DMS 273 (cell line): ENCODE results near the gene SCO1.
"Not testable (repeated sequence)": the region's sequence is repeated elsewhere in the genome, so short reads cannot be mapped to it uniquely, and the experiment has no call there.

Experiments
- DNase-seq: peaks from one replicate; lab custom pipeline; 2025; ENCODE audit not compliant: unreplicated experiment; lab: John Stamatoyannopoulos, UW

Gene SCO1

DNA sequence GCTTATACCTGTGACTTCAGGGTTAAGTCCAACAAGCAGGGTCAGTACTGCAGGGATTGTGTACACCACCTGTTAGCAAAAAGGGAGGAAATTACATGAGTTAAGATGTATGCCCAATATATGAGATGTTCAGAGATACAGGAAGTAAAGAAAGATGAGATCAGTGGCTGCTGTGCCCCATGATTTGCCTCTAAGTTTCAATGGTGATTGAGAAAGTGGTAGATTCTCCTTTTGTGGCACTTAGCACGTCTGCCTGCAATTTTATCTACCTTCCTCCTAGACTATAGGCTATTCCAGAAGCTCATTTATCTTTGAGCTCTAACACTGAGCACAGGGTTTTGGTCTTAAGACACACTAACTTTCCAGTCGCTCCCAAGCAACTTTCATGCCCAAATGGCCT lies 28.9 kb upstream of the SCO1 start:
- DNase-seq = no peak

DNA sequence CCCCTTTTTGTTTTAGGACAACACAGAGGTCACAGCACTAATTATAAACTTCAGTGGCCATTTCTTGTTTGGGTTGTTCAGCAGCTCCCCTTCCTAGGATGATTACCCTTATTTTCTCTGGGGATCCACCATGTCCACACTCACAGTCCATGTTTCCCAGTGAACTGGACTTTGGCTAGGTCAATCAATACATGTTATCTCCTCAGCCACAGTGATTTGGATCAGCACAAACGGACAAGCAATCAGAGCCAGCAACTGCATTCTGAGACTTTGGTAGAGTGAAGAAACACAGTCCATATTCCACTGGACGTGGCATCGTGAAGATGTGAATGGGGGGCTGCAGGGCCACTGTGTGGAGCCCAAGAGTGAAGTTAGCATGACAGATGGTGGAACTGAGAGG lies 27.9 kb upstream of the SCO1 start:
- no peak for DNase-seq

DNA sequence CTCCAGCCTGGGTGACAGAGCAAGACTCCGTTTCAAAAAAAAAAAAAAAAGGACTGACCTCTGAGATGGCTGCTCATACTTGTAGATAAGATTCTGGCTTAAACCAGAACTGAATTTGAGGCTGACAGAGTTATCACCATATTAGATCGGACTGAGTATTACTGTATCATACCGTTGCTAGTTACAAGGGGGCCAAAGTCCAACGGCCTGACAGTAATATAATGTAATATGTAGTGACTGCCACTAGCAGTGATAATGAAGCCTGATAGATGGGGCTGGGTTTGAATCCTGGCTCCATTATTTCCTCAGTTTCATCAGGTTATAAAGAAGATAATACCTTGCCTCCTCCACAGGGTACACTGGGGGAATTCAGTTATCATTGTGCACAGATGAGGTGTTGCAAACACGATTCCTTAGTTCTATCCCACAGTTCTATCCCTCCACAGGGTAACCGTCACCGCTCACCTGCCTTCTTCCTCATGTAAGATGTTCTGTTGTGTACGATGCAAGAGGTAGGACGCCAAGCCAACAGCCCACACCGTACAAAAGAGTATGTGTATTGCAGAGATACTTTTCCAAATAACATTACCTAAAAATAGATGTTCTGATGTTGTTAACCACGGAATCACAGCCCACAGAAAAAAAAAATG lies 27.3 kb upstream of the SCO1 start:
- DNase-seq = no peak

DNA sequence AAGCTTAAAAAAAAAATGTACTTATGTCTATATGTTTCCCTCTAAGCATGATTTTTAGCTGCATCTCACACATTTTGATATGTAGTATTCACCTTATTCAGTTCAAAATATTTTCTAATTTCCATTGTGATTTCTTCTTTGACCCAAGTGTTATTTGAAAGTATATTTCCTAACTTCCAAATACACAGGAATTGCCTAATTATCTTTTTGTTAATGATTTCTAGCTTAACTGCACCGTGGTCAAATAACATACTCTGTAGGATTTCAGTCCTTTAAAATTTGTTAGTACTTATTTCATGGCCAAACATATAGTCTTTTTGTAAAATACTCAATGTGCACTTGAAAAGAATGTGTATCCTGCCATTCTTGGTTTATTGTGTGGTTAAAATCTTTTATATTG lies 21.2 kb upstream of the SCO1 start:
- DNase-seq = no peak

DNA sequence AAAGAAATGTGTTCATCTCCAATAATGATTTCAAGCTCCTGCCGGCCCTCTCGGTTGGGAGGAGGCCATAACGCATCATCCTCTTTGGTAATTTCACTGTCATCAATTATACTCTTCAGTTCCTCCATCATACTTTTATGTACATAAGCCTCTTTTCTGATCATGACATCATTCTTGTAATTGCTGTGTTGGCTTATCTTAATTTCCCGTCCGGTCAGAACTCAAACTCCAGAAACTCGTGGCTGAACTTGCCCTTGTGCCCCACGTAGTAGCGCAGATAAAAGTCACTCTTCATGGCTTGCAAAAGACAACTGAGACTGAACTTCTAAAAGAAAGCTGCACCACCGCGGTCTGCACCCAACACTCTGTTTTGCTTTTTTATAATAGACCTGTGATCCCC lies 18.9 kb upstream of the SCO1 start:
- DNase-seq = no peak

DNA sequence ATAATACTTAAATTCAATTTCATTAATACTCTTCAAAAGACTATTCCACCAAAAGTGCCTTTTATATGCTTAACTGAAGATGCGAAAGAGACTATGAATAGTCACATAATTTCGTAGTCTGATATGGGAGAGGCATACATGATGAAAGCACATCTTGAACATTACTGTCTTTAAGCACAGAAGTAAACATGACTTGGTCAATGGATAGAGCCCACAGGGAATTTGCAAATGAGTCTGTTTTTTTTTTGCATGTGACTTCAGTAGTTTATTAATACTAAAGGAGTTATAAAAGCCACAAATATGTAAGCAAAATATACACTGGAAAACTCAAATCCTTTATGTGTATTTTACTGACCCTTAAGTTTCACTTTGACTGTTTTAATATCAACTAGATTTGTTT lies 16.0 kb upstream of the SCO1 start:
- DNase-seq = no peak

DNA sequence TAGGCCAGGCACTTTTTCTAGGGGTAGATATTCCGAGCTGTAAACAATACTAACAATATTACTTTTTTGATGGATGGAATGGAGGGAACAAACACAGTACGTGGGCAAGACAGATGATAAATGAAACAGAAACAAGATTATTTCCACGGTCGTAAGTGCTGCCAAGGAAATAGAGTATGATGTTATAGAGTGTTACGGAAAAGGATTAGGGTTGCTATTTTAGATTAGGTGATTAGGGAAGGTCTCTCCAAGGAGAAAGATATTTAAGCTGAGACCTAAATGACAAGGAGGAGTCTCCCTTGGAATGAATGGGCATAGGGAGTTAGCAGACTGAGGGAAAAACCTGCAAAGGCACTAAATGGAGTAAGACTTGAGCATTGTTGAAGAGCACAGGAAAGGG lies 8.4 kb upstream of the SCO1 start:
- no peak for DNase-seq

DNA sequence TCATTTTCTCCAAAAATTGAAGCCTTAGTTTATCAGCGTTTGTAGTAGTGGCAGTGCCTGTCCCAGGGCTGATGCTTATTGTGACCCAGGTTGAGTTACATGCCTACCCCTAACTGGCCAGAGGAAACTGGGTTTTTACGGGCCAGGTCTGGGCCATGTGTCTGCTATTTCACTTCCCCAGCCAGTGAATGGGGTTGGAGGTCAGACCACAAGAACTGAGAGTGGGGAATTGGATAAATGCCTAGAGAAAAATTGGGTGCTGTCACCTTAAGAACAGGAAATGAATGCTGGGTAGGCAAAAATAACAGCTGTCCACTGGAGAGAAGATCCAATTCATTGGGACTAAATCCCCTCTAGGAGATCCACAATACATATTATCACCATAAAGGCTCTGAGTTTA lies 5.2 kb upstream of the SCO1 start:
- no peak for DNase-seq

DNA sequence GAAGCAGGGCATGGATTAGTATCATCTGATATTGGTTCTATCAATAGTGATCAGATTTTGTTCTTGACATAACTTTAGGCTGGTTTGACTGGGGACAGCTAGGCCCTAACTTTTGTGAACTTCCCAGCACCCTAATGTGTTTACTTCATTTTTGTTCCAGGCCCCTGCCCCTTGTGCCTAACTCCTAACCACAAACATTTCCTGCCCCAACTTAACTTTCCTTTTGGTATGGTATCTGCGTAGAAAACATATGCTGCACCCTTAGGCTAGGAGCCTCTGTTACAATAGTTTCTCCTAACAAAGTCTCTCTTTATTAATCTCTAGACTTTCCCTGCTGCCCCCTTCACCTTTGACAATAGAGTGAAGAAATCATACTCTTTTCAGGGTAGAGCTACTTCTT lies 2.5 kb upstream of the SCO1 start:
- DNase-seq = no peak

DNA sequence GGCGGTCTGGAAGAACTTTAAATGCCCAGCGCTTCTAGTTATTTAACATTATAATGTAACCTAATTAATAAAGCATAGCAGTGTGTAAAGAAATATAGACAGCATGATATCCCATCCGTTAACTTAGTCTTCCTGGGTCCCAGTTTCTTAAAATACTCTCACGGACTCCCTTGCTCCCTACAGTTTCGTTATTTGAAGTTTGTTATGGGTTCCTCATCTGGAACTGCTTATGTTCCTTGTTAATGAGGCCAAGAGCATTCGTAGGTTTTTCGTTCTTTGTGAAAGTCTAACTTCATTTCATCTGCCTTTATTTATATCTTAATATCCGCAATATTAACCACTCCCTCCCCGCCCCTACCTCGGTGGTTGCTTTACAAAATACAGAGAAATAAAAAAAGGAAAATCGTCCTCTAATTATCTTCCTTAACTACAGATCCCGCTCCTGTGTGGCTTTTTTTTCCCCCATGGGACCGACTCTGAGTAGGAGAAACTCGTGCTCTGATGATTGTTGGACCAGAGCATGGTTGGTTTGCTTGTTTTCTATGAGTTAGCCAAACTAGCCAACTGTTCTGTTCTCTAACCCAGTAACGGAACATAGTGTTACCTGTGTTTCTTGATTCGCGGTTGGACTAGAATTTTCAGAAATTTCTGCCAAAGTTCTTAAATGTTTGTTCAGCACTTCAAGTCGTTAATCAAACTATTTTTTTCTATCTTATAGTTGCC lies 924 bp upstream of the SCO1 start:
- peak; percentile 37 for DNase-seq

DNA sequence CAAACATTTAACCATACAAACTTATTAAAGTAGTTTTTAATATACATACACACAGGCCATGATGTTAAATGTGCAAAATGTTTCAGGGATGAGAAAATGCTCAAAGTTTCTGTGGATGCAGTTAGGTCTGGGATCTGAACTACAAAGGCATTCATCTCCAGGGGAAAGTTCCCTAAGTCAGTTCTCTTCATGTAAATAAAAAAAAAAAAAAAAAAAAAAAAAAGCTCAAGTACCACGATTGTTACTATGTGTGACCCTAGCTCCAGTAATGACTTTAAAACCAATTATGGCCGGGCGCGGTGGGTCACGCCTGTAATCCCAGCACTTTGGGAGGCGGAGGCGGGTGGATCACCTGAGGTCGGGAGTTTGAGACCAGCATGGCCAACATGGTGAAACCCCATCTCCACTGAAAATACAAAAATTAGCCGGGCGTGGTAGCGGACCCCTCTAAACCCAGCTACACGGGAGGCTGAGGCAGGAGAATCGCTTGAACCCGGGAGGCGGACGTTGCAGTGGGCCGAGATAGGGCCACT lies 1.4 kb downstream of the SCO1 start:
- not testable (repeated sequence) for DNase-seq

DNA sequence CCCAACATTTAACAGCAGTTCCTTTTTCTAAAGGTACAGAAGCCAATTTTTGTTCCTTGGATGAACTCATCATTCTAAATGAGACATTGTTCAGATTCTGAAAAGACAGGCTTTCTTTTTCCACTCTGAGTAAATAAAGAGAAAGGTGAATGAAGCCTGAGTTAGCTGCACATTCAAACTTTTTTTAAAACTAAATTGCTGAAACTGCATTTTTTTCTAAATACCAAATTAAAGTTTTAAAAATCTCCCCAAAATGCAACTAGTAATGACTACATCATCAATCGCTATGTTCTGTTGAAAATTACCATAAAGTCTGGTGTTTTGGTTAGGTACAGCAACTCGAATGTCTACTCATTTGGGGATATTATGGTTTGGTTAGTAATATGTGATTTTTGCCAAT lies 9.8 kb downstream of the SCO1 start:
- no peak for DNase-seq

DNA sequence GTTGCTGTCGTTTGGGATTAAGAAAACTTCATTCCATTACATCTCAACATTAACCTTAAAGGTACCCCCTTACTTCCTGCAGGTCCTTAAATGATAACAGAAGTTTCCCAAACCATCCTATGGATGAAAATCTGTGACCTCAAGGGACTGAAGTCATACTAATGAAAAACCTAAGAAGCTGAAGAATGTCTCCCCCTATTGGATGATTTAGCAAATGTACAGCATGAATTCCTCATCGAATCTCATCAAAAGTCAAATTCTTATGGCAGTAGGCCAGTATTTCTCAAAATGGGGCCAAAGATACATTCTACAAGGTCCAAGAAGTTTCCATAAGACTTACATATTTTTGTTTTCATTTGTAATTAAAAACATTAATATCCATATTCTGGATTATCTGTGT lies 13.5 kb downstream of the SCO1 start:
- peak; percentile 34 for DNase-seq

DNA sequence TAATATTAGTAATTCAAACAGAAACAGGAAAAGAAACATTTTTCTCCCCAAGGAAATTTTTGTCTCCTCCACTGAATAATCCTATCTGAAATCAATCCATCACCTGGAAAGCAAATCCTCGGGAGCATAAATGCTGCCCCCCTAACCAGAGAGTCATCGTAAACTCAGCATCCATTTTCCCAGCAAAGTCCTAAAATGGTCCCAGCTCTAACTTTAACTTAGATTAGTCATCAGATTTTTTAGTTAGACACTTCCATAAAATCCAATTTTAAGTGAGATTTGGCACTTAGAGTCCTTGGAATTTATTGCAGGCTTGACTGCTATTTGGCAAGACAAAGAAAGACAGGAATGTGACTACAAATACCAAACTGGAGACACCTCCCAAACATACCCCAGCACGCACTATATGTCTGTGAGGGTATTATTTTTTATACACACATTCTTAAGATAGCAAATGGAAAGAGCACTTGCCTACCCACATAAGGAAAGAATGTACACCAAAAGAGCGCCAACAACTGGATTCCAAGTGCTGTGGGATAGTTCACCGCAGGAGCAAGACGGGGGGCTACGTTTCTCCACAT lies 15.4 kb downstream of the SCO1 start:
- no peak for DNase-seq

DNA sequence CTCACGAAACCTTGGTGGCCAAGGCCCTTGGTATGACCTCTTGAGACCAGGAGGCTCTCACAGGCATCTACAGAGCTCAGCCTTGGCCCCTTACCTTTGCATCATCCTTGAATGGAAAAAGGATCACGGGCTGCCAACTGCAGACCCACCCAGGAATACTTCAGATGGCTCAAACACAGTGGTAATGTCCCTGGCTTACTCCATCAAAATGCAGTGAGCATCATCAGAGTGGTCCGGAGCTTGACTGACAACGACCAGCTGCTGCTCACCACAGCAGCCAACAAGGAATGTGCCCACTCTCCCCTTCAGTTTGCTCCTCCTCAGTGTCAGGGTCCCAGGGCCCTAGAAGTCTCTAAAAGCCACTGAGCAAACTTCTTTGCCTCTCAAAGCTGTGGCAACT lies 22.6 kb downstream of the SCO1 start:
- no peak for DNase-seq

DNA sequence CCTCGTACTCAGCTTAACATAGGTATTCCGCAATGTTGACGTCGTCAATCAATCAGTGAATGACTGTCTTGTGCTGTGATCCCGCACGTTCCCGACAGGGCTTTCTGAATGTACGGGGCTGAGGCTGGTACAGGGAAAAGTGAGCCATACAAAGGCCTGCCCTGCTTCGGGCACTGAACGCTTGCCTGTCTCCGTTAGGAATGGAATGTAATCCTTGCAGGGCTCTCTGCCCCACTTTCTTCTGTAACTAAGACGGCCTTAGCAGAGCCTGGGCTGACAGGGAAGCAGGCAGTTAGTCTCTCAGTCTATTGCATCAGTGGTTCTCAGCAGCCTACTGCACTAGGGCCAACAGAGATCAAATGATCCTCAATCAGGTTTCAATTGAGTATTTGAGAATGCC lies 24.0 kb downstream of the SCO1 start:
- no peak for DNase-seq

DNA sequence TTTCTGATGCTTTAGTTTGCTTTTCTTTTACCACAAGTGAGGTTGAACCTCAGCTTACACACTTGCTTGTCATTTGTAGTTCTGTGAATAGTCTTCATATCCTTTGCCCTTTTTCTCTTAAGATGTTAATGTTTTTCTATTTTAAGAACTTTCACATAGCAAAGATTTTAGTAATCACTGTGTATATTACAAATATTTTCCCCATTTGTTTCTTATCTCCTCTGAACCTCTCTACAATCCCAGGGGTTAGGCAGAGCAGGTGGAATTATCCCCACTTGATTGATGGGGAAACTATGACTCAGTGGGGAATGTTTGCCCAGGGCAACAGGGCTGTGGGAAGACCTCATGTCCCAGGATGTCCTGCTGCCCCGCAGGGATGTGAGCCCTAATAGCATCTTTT lies 28.6 kb downstream of the SCO1 start:
- no peak for DNase-seq

DNA sequence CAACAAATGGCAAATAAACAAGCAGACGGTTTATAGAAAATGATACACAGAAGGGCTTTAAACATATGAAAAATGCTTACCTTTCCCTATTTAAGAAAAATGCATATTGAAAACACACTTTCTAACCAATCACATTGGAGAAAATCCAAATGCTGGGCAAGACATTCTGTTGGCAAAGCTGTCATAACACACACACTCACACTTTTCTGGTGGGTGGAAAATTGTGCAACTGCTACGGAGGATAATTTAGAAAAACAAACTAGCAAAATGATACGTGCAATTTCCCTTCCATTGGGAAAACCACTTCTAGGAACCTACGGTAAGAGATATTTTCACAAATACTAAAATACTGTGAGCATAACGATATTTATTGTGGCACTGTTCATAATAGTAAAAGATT lies 30.4 kb downstream of the SCO1 start:
- no peak for DNase-seq

DNA sequence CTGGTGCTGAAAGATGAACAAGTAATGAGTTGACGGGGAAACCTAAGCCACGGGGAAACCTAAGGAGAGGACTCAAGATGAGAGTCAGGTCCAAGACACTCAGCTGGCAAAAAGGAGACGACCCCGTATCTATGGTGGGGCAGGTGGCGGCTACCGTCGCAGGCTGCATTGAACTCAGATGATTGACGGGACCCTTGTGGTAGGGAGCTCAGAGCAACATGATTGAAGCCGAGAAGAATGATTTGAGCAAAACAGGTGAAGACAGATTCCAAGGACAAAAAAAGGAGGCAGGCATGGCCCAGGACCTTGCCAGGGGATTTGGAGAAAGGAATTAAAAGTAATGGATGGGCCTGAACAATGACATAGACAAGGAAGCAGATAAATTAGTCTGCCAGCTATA lies 32.8 kb downstream of the SCO1 start:
- DNase-seq = no peak

DNA sequence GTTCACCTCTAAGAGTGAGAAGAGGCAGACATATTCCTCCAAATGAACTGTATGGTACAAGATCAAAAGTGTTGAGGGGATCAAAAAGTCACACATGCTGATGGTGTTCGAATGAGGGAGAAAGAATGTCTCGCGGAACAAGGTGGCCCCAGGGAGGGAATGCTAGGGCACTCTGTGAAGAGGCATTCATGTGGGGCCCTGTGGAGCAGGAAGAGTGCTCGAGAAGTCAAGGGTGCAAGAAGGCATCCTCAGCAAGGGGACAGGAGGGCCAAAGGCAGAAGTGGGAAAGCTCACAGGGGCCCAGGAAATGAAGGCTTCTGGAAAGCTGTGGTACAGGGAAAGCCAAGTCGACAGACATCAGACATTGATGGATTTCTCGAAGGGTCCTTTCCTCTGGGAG lies 34.1 kb downstream of the SCO1 start:
- no peak for DNase-seq

DNA sequence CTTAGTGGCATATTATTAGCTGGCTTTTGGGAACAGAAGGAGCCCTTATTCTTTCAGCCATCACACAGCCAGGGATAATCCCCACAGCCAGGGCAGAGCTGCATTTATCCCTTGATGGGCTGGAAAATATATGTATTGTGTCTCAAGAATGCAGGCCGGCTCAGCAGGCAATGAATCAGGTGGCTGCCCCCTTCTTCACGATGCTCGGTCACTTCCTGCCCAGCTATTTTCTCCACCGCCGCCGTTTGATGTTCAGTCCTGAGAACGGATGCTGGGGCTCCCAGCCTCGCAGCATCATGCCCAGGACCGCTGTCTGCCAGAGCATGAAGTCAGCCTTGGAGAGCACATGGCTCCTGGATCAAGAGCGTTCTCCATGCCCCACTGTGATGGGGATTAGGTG lies 35.9 kb downstream of the SCO1 start:
- DNase-seq = no peak

DNA sequence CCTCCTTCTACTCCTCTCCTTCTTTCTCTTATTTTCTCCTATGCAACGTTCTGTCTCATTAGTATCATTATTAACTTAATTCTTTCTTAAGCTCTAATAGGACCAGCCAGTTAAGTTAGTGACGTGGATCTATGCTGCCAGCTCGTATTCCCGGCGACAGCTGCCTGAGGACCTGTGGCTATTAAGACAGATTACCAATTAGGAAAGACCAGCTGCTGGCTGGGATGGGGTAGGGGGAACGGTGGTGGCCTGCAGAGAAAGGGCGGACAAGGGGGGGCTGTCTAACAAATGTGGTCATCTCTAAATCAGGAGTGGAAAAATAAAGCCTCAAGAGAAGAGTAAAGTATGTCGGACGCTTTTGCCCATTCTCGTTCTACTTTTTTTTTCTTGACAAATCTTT lies 39.5 kb downstream of the SCO1 start:
- peak; percentile 22 for DNase-seq

DNA sequence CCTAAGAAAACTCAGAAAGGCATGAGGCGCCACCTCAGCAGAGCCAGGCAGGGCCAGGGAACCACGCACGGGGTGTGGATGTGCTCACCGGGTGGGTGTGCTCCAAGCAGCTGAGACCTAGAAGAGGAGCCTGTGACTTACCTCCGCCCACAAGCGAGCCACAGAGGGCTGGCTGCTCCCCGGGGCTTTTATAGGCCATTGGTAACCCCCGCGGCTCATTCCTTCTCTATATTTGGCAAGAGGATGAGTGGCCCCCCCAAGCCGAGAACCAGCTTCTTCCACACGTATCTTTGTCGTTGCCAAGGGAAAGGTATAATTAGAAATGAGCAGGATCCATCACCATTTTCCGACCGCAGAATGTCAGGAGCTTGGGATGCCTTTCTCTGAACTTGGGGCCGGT lies 40.2 kb downstream of the SCO1 start, which contains the start of gene MYH3:
Gene MYH3, minus strand, starts transcription at position 162 of the 400 bp plus-strand sequence. CDS start 2,245 bp downstream, outside the sequence.
- DNase-seq = no peak
